Osteoblast (primary cell): ENCODE measurements around the gene PRG3. TPM values are rescaled to one million over a fixed set of nuclear protein-coding genes. Genes with fewer than 3 reads are reported as not detected.

ENCODE experiments used
- DNase-seq: peaks from one replicate; pipeline ENCODE4 v3.0.0; 2011; ENCODE audit warnings: low spot score, mixed read lengths; ENCODE audit not compliant: insufficient read length; ENCODE audit errors: missing footprints
- H2AFZ ChIP-seq: 2 replicates; pipeline ENCODE4 v1.6.0; 2011; ENCODE audit warnings: mild to moderate bottlenecking, low read length
- H3K27ac ChIP-seq: 2 replicates; pipeline ENCODE4 v1.5.1; 2011; ENCODE audit warnings: mild to moderate bottlenecking, low read depth, low read length, moderate library complexity
- H3K27me3 ChIP-seq: 2 replicates; pipeline ENCODE4 v1.6.0; 2012; ENCODE audit warnings: mild to moderate bottlenecking, control low read depth, inconsistent platforms, low read length, moderate library complexity; ENCODE audit not compliant: insufficient read depth
- H3K36me3 ChIP-seq: 2 replicates; pipeline ENCODE4 v1.5.1; 2011; ENCODE audit warnings: mild to moderate bottlenecking, low read length, control low read depth, moderate library complexity; ENCODE audit not compliant: insufficient read depth
- H3K4me1 ChIP-seq: 2 replicates; pipeline ENCODE4 v1.5.1; 2011; ENCODE audit warnings: mild to moderate bottlenecking, low read length, control low read depth, moderate library complexity; ENCODE audit not compliant: insufficient read depth
- H3K4me2 ChIP-seq: 2 replicates; pipeline ENCODE4 v1.6.0; 2011; ENCODE audit warnings: mild to moderate bottlenecking, low read length; ENCODE audit not compliant: insufficient read depth
- H3K4me3 ChIP-seq: fragments of 200-600 bp; sonication (generic); 3 replicates; pipeline ENCODE4 v1.5.1; 2012; ENCODE audit warnings: mild to moderate bottlenecking, low read length, inconsistent platforms; ENCODE audit not compliant: insufficient read depth
- H3K79me2 ChIP-seq: 2 replicates; pipeline ENCODE4 v1.6.0; 2012; ENCODE audit warnings: mild to moderate bottlenecking, low read length, control low read depth, inconsistent platforms; ENCODE audit not compliant: insufficient read depth
- H3K9me3 ChIP-seq: 2 replicates; pipeline ENCODE4 v1.5.1; 2011; ENCODE audit warnings: low read depth, low read length, control low read depth
- H4K20me1 ChIP-seq: 2 replicates; pipeline ENCODE4 v1.6.0; 2012; ENCODE audit warnings: mild to moderate bottlenecking, low read length, control low read depth; ENCODE audit not compliant: insufficient read depth
- total RNA-seq: library from RNA; depleted of rRNA; stranded (reverse); fragments of >200 nt; gene quantifications from 2 replicates; pipeline ENCODE4 v1.2.3, GENCODE V29; 2012
- TF ChIP-seq, protein P1 (sequence below): IDR thresholded peaks from 2 replicates; pipeline ENCODE4 v1.5.1; 2011; ENCODE audit warnings: mild to moderate bottlenecking, low read depth, low read length, moderate library complexity; ENCODE audit errors: extremely low read depth

The PRG3 gene
- total RNA-seq, 1 donor = not detected

DNA sequence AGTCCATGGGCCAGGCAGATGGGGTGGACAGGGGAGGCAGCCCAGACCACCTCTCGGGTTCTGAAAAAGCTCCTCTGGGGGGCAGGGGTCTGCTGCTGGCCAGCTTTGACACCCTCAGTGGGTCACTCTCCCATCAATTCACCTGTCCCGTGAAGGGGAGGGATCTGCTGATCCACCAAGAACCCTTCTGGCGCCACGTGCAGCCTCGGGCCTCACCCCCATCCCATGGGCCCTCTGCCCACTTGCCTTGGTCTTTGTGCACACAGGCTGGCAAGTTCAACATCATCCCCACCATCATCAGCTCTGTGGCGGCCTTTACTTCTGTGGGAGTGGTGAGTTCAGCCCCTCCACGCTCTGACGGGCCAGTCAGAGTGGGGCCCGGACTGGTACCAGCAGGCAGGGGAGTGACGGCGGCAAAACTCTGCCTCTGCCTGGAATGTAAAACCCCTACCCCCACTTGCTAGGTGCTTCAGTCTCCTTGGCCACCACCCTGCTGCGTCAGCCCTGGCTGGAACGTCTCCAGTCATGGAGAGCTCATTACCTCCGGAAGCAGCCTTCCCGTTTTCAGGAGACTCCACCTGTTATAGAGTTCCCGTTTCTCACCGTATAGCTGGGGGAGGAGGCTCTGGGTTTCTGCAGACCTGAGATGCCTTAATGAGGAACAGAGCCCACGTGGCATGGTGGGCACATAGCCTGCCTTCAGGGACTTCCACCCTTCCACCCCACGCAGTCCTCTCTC, 12.7 kb downstream of the PRG3 start:
- no peaks in the 10 kb centered on the region for H3K9me3 ChIP-seq
- no peak overlapping the region for H3K27ac ChIP-seq
- no peaks in the 10 kb centered on the region for H3K36me3 ChIP-seq
- H3K4me1 ChIP-seq = peaks cover 6% of the 10 kb centered on the region
- no peak overlapping the region for H3K4me2 ChIP-seq
- H2AFZ ChIP-seq = no peak overlapping the region
- H3K27me3 ChIP-seq = no peaks in the 10 kb centered on the region
- TF ChIP-seq, protein P1, sequence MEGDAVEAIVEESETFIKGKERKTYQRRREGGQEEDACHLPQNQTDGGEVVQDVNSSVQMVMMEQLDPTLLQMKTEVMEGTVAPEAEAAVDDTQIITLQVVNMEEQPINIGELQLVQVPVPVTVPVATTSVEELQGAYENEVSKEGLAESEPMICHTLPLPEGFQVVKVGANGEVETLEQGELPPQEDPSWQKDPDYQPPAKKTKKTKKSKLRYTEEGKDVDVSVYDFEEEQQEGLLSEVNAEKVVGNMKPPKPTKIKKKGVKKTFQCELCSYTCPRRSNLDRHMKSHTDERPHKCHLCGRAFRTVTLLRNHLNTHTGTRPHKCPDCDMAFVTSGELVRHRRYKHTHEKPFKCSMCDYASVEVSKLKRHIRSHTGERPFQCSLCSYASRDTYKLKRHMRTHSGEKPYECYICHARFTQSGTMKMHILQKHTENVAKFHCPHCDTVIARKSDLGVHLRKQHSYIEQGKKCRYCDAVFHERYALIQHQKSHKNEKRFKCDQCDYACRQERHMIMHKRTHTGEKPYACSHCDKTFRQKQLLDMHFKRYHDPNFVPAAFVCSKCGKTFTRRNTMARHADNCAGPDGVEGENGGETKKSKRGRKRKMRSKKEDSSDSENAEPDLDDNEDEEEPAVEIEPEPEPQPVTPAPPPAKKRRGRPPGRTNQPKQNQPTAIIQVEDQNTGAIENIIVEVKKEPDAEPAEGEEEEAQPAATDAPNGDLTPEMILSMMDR = no peak
- no peaks in the 10 kb centered on the region for H3K79me2 ChIP-seq
- DNase-seq = no peak
- H3K4me3 ChIP-seq = no peak overlapping the region
- no peaks in the 10 kb centered on the region for H4K20me1 ChIP-seq

DNA sequence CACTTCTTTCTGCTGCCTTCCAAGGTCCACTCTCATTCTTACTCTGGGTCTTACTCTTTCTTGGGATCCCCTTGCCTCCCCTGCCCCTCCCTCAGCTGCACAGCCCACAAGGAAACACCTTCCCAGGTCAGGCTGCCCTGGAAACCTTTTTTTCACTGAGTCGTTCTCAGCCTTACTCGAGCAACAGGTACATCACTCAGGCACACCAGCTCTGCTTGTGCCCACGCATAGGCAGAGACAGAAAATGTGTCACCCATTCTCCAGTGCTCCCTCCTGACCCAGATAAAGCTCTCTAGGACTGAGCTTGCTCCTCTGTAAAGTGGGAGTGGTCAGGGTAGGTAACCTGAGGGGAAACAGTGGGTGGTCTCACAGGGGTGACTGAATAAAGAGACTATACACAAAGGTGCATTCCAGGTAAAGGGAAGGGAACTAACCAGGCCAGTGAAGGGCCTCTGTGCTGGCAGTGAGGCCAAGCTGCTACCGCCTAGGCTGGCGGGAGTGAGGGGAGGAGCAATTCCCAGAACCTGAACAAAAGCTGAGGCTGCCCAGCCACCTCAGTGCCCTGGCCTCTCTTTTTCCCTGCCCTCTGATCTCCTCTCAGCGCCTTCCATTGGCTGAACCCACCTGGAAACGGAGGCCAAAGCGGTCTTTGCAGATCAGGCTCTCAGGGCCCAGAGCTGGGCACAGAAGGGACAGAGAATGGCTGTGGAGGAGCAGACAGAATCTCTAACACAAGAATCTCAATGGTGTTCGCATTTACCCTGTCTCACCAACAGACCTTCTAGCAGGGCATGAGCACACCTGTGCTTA, 15.9 kb downstream of the PRG3 start:
- no peak overlapping the region for H2AFZ ChIP-seq
- H4K20me1 ChIP-seq = no peaks in the 10 kb centered on the region
- TF ChIP-seq, protein P1 = no peak
- H3K4me2 ChIP-seq = no peak overlapping the region
- peaks cover 7% of the 10 kb centered on the region for H3K27me3 ChIP-seq
- peaks cover 1% of the 10 kb centered on the region for H3K4me1 ChIP-seq
- no peaks in the 10 kb centered on the region for H3K36me3 ChIP-seq
- no peak overlapping the region for H3K27ac ChIP-seq
- no peaks in the 10 kb centered on the region for H3K9me3 ChIP-seq
- DNase-seq = no peak
- no peak overlapping the region for H3K4me3 ChIP-seq
- H3K79me2 ChIP-seq = no peaks in the 10 kb centered on the region

DNA sequence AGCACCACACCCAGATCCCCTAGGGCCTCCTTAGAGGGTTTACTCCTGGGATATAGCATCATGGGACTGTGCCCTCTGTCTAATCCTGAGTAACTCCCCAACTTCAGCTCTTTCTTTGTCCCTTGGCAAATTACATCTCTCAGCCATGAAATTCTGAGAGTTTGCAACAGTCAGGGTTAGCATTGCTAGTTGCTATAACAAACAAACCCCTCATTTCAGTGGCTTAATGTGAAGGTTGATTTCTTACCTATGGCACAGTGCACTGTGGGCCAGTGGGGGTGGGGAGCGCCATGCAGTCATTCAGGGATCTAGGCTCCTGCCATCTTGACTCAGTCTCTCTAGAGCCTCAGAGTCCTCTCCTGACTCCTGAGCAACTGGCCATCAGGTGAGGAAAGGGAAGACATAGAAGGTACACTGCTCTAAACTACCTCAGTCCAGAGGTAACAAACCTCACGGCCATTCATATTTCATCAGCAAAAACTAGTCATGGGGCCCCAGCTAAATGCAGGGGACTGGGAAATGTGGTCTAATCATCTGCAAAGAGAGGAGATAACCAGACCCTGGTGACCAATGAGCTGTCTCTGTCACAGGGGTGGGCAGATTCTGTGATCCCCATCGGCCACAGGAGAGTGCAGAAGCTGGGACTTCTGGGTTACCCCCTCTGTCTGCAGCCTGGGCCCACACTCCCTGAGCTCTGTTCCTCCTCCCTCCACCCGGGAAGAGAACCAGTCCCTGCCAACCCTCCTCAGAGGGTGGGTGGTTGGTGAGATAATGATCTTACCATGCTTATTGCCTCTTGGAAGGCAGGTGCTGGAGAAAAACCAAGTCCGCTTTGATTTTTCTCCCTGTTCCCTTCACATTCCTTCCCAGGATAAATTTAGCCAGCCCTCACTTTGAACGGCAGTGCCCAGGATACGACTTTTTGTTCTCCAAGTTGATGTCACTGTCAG, 17.5 kb downstream of the PRG3 start:
- TF ChIP-seq, protein P1 = no peak
- peaks cover 7% of the 10 kb centered on the region for H3K27me3 ChIP-seq
- H3K9me3 ChIP-seq = no peaks in the 10 kb centered on the region
- no peak for DNase-seq
- H3K27ac ChIP-seq = no peak overlapping the region
- H3K36me3 ChIP-seq = no peaks in the 10 kb centered on the region
- no peak overlapping the region for H2AFZ ChIP-seq
- no peaks in the 10 kb centered on the region for H4K20me1 ChIP-seq
- no peaks in the 10 kb centered on the region for H3K79me2 ChIP-seq
- H3K4me3 ChIP-seq = no peak overlapping the region
- H3K4me1 ChIP-seq = no peaks in the 10 kb centered on the region
- H3K4me2 ChIP-seq = no peak overlapping the region
